Measurements from ENCODE around the gene NDFIP2. TPM values are rescaled to one million over a fixed set of nuclear protein-coding genes. Genes with fewer than 3 reads are reported as not detected.

The NDFIP2 gene
- total RNA-seq, 1 donor from 2014 or later = 30.4 TPM

DNA sequence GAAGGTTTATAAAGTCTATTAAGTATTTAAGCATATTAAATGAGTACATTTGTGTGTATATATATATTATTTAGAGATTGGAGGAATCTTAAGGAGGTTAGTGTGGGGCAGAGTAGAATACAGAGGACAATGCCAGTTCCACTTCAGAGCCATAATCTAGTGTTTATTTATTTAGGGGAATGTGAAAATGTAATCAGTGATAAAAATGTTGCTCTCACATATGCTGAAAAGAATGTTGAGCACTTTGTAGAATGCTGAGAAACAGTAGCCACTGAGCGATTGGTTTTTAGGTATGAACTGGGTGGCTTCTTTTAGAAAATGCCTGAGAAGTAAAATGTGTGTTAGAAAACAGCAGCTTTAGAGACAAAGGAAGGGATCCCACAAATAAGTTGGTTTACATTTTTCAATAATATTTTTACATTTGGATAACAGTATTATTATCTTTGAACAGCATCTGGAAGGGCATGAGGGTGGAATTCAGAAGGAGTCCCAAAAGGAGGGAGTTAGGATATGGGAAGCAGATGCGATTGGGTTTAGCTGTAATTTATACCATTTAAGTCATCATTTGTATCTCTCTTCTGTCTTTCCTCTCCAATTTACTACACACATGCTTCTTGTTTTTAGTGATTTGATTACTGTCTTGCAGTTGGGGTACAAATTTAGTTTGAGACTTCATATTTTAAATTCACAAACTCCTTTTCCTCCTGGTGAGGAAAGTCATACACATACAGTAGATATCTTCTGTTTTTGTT is 68.6 kb downstream of the NDFIP2 start:
- Mint-ChIP-seq H3K9me3 (ENCODE audit: unreplicated experiment) (no peaks in the 10 kb centered on the region), H3K4me3 (ENCODE audit: unreplicated experiment) (no peak overlapping the region), H3K4me1 (ENCODE audit: unreplicated experiment) (no peaks in the 10 kb centered on the region), H3K27me3 (ENCODE audit: unreplicated experiment) (no peaks in the 10 kb centered on the region), H3K27ac (ENCODE audit: unreplicated experiment) (no peak overlapping the region), H3K36me3 (ENCODE audit: low read depth, unreplicated experiment) (no peaks in the 10 kb centered on the region)
- DNase-seq (ENCODE audit: low spot score) = no peak
- TF ChIP-seq CTCF (IDR thresholded peaks at IDR 0.05; ENCODE audit: unreplicated experiment) = no peak

DNA sequence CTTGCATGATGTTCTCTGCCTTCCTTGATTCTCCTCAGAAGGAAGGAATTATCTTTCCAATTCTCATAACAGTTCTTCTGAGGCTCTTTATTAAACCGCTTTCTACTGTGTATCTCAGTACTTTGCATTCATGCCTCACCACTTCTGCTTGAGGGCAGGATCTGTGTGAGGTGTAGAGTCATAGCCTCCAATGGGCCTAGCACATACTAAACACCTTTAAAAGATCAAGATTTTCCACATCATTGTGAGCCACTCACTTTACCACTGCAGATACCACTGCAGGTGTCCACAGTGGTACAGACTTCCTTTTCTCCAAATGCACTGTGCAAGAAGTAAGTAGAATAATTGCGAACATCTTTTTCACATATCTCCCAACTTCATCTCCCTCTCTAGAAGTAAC is 76.7 kb downstream of the NDFIP2 start:
- no peaks in the 10 kb centered on the region for H3K9me3 Mint-ChIP-seq (ENCODE audit: unreplicated experiment)
- no peaks in the 10 kb centered on the region for H3K27me3 Mint-ChIP-seq (ENCODE audit: unreplicated experiment)
- H3K36me3 Mint-ChIP-seq (ENCODE audit: low read depth, unreplicated experiment) = peaks cover 45% of the 10 kb centered on the region
- no peaks in the 10 kb centered on the region for H3K4me1 Mint-ChIP-seq (ENCODE audit: unreplicated experiment)
- no peak for TF ChIP-seq CTCF (IDR thresholded peaks at IDR 0.05; ENCODE audit: unreplicated experiment)
- no peak for DNase-seq (ENCODE audit: low spot score)
- H3K27ac Mint-ChIP-seq (ENCODE audit: unreplicated experiment) = no peak overlapping the region
- no peak overlapping the region for H3K4me3 Mint-ChIP-seq (ENCODE audit: unreplicated experiment)

DNA sequence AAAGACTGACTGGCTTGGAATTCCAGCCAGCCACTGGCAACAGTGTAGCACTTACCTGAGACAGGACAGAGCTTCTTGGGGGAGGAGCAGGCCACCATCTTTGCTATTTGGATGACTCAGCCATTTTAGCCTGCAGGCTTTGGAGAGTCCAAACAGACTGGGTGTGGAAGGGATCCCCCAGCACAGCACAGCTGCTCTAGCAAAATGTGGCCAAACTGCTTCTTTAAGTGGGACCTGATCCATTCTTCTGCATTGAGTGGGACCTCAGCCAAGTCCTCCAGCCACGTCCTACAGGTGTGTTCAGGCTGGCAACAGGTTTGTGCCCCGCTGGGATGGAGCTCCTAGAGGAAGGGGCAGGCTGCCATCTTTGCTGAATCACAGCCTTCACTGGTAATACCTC is 80.0 kb downstream of the NDFIP2 start:
- Mint-ChIP-seq H3K4me3 (ENCODE audit: unreplicated experiment) (no peak overlapping the region), H3K9me3 (ENCODE audit: unreplicated experiment) (no peaks in the 10 kb centered on the region), H3K27ac (ENCODE audit: unreplicated experiment) (no peak overlapping the region), H3K36me3 (ENCODE audit: low read depth, unreplicated experiment) (peaks cover 50% of the 10 kb centered on the region), H3K4me1 (ENCODE audit: unreplicated experiment) (no peaks in the 10 kb centered on the region), H3K27me3 (ENCODE audit: unreplicated experiment) (no peaks in the 10 kb centered on the region)
- TF ChIP-seq CTCF (IDR thresholded peaks at IDR 0.05; ENCODE audit: unreplicated experiment) = no peak
- DNase-seq (ENCODE audit: low spot score) = no peak

- Mint-ChIP-seq H3K27me3 (ENCODE audit: unreplicated experiment) (no peaks in the 10 kb centered on the region), H3K36me3 (ENCODE audit: low read depth, unreplicated experiment) (peaks cover 46% of the 10 kb centered on the region), H3K27ac (ENCODE audit: unreplicated experiment) (no peak overlapping the region), H3K4me1 (ENCODE audit: unreplicated experiment) (no peaks in the 10 kb centered on the region), H3K4me3 (ENCODE audit: unreplicated experiment) (no peak overlapping the region), H3K9me3 (ENCODE audit: unreplicated experiment) (no peaks in the 10 kb centered on the region)
- DNase-seq (ENCODE audit: low spot score) = no peak
- TF ChIP-seq CTCF (IDR thresholded peaks at IDR 0.05; ENCODE audit: unreplicated experiment) = no peak
Measured at GRCh38 chr13:79562557-79562956, 81.6 kb downstream of the NDFIP2 start.

GRCh38 chr13:79566118-79566517 is 85.2 kb downstream of the NDFIP2 start:
- Mint-ChIP-seq H3K4me1 (ENCODE audit: unreplicated experiment) (no peaks in the 10 kb centered on the region), H3K27ac (ENCODE audit: unreplicated experiment) (no peak overlapping the region), H3K9me3 (ENCODE audit: unreplicated experiment) (no peaks in the 10 kb centered on the region), H3K27me3 (ENCODE audit: unreplicated experiment) (no peaks in the 10 kb centered on the region), H3K36me3 (ENCODE audit: low read depth, unreplicated experiment) (peaks cover 16% of the 10 kb centered on the region), H3K4me3 (ENCODE audit: unreplicated experiment) (no peak overlapping the region)
- DNase-seq (ENCODE audit: low spot score) = no peak
- TF ChIP-seq CTCF (IDR thresholded peaks at IDR 0.05; ENCODE audit: unreplicated experiment) = no peak
